H1 (cell line): ENCODE measurements around the gene POLDIP2. TPM values are rescaled to one million over a fixed set of nuclear protein-coding genes. Genes with fewer than 3 reads are reported as not detected.

Experiments used
- polyA plus RNA-seq, 7 experiments: library from polyadenylated mRNA; depleted of rRNA in 3 of 7; stranded (reverse) in 5 of 7; unstranded in 2 of 7; fragments of >200 nt in 5 of 7; fragments of 200-250 nt in 2 of 7; gene quantifications; 1 replicate in 5 of 7; 2 replicates in 1 of 7; 4 replicates in 1 of 7; pipeline versions ENCODE4 v1.2.1 to v1.2.3, GENCODE V29; 2011 to 2013; ENCODE audit warnings: missing spikeins in 2 of 7, mixed read lengths in 2 of 7
- total RNA-seq: library from RNA; stranded (reverse); fragmentation: NEBNext Ultra II Directional; extraction: Animal tissue kit (Norgen Biotek cat#: 25700); gene quantifications from 2 replicates; pipeline ENCODE4 v1.2.1, GENCODE V29; 2021
- TF ChIP-seq, protein P1 (sequence below): IDR thresholded peaks from 2 replicates; pipeline ENCODE4 v1.6.1; 2011; ENCODE audit warnings: low read length, improper control_type of control experiment
- TF ChIP-seq, protein P2 (sequence below): IDR thresholded peaks from 2 replicates; pipeline ENCODE4 v1.6.1; 2011; ENCODE audit warnings: low read depth, mild to moderate bottlenecking, low read length; ENCODE audit not compliant: insufficient read depth

POLDIP2 gene
- total and polyA plus RNA-seq, 2 of the 8 experiments (the other 6 are each of a cell fraction or from before 2014, with no cell fraction given) = 74.0 to 76.1 TPM

DNA sequence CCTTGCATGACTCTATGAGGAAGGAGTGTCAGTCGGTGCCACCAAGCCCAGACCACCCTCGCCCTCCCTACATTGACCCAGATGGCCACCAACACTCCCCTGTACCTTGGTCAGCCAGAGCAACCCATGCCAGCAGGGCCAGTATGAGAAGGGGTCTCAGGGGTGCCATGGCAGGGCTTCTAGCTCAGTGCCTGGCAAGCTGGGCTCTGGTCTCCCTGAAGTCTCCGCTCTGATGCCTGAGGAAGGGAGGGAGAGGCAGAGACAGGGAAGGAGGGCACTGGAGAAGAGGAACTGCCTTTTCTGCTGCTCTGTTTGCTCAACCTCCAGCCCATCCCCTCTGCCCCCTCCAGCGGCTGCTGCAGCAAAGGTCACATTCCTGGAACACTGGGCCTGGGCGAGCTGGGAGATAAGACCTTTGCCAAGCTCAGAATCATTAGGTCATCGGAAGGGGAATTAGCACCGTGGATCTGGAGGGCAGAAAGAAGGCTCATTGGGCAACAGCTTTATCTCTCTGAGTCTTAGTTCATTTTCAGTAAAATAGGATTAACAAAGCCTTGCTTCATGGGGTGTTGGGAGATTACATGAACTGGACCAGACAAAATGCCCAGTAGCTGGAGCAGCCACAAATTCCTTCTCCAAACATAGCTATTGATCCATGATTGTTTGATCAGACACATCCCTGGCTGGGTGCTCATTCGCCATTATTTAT lies 12.9 kb upstream of the POLDIP2 start, which contains the start of gene VTN (continued):
- TF ChIP-seq, protein P1, sequence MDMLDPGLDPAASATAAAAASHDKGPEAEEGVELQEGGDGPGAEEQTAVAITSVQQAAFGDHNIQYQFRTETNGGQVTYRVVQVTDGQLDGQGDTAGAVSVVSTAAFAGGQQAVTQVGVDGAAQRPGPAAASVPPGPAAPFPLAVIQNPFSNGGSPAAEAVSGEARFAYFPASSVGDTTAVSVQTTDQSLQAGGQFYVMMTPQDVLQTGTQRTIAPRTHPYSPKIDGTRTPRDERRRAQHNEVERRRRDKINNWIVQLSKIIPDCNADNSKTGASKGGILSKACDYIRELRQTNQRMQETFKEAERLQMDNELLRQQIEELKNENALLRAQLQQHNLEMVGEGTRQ = no peak
- TF ChIP-seq, protein P2, sequence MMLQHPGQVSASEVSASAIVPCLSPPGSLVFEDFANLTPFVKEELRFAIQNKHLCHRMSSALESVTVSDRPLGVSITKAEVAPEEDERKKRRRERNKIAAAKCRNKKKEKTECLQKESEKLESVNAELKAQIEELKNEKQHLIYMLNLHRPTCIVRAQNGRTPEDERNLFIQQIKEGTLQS = no peak
